NCI-H1436 treated with DMSO at 0.1 percent for 48 hours (cell line): ENCODE measurements around the gene SMAD3.
"Not testable (repeated sequence)": the region's sequence is repeated elsewhere in the genome, so short reads cannot be mapped to it uniquely, and the experiment has no call there.

Experiments
- DNase-seq: peaks from one replicate; lab custom pipeline; 2025; lab: John Stamatoyannopoulos, UW

SMAD3 gene

DNA sequence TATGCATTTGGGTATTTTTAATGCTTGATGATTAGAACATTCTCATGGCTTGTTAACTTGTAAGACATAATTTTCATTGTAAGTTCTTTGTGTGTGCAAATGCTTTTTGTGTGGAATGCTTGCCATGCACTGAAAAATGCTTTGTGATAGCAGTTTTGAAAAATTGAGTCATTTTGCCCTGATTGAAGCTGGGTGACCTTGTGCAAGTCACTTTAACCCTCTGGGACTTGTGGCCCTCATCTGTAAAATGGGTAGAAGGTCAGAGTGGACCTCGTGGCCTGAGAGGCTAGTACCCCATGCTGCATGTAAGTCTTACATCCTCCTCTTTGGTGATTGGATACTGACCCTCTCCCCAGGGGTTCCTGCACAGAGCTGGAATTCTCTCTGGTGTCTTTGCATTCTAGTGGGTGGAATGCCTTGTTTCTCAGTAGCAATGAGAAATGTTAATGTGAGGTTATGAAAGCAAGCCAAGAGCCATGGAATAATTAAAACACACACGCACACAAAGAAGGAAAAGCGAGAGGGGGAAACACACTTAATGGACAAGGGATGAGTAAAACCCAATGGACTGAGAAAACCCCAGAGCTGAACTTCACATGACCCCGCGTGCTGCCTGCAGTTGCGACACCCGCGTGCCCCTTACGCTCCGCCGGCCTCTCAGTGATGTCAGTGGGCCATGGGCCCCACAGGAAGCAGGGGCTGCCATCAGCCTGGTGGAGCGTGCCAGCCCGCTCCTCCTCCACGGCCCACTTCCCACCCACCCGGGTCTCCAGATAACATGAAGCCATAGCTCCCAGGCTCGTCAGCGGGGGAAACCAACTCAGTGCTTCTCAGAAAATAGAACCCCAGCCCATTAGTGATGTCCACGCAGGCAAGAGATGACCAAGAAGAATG lies 44.0 kb downstream of the SMAD3 start:
- DNase-seq = no peak

DNA sequence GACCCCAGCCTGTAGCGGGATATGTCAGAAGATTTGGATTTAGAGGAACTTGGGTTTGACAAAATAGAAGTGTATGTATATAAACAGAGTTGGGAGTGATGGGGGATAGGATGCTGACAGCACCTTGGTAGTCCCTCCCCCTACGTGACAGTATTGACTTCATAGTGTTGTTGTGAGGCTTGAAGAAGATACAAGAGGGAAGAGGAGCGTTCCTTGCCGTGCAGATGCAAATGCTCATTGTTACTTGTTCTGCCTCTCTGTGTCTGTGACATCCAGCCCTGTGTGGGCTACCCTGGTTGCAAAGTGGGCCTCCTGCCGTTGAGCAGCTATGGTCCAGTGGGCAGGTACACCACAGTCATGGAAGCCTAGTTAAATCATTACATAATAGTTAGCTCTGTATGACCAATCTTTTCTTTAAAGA lies 45.0 kb downstream of the SMAD3 start:
- no peak for DNase-seq

DNA sequence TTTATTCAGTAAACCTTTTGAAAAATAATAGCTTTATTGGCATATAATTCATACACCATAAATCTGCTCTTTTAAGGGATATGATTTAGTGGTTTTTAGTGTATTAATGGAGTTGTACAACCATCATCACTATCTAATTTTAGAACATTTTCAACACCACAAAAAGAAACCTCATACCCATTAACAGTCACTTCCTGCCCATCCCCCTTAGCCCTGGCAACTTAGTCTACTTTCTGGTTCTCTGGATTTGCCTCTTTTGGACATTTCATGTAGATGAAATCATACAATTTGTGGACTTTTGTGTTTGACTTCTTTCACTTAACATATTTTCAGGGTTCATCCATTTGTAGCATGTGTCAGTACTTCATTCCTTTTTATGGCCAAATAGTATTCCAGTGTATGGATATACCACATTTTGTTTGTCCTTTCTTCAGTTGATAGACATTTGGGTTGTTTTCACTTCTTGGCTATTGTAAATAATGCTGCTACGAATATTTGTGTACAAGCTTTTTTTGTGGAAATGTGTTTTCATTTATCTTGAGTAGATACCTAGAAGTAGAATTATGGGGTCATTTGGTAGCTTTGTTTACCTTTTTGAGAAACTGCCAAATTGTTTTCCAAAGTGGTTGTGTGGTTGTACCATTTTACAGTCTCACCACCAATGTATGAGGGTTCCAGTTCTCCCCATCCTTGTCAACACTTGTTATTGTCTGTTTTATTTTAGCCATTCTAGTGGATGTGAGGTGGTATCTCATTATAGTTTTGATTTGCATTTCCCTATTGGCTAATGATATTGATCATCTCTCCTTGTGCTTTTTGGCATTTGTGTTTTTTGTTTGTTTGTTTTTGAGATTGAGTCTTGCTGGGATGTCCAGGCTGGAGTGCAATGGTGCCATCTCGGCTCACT lies 45.8 kb downstream of the SMAD3 start:
- no peak for DNase-seq

DNA sequence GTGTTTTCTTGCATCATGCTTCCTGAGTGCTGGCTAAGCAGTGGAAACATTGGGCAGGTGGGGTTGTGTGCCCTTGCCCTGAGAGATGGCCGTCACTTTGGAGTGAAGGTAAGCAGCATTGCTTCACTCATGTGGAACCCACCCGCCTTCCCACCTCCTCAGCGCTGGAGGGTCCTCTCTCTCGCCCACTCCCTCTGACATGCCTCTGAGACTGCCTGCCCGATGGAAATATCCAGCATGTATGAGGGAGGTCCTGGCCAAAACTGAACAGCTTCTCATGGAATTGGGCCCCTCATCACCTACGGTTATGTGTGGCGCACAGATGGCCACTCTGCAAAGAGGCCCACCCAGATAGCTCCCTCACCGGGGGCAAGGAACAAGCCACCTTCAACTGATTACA lies 48.6 kb downstream of the SMAD3 start:
- no peak for DNase-seq

DNA sequence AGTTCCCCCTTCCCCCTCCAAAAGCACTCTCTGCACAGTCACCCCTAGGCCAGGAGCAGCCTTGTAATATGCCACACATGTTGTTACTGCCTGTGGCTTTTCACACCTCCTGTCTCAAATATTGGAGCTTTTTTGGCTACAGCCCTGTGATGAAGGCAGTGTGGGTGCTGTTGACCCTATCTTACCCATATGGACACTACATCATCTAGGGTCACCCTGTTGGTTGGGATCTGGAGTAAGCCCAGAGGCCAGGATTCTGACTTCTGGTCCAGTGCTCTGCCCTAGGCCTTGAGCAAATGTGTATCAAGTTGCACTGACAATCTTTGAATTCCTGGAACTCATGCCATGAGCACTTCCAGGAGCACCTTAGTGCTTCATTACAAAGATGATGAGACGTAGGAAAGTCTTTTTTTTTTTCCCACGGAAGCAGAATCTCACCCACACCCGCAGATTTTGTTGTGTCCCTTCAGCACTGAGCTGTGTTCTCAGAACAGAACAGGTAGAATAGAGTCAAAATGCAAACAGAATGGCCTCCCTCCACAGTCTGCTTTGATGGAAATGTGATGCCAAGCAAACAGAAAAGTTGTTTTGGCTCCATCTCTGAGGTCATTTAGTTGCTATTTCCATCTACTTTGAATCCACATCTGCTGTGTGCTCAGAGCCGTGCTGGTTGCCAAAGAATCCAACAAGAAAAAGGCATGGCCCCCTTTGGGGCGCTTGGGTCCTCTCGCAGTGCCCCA lies 49.6 kb downstream of the SMAD3 start:
- DNase-seq = no peak

DNA sequence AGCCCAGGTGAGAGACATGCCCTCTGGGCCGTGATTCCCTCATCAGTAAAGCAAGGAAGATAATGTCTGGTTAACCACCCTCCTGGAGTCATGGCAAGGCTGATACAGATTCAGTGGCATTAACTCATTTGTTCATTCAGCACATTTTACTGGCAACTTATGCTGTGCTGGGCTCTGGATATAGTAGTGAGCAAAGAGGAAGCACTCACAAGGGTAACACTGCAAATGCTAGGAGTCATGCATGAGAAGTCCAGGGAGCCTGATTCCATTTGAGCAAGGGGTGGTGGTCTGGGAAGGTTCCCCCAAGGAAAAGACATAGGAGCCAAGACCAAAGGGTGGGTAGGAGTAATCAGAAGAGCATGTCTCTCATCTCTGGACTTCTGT lies 50.2 kb downstream of the SMAD3 start:
- no peak for DNase-seq

DNA sequence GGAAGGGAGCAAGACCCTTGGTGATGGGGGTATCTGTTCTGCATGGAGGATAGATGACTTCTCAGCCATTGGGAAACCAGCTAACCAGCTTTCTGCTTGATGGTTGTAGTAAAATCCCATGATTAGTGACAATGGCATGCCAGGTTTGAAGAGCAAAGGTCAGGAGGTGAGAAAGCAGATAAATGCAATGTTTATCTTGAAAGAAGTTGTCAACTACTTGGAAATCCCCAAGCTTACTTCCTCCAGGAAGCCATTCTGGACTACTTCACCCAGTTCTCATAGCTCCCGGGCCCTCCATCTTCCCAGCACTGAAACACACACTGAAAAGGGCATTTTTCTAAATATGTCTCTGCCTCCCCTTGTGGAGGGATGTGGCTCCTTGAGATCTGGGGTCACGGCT lies 51.3 kb downstream of the SMAD3 start:
- DNase-seq = no peak

DNA sequence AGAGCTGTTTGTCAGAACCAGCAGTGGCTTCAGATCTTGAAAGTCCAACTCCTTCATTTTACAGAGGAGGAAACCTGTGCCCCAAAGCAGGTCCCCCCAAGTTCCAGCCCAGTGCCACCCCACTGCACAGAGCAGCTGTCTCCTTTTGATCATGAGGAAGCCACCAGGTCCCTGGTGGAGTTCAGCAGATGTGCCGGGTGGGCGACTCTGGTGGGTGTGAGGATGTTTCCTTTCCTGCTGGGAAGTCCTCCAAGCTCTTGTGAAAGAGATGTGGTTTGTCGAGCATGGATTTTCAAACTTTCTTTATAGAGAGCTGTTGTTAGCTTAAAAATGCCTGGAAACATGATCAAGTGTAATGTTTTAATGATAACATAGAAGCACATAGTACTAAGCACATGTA lies 52.0 kb downstream of the SMAD3 start:
- DNase-seq = no peak

DNA sequence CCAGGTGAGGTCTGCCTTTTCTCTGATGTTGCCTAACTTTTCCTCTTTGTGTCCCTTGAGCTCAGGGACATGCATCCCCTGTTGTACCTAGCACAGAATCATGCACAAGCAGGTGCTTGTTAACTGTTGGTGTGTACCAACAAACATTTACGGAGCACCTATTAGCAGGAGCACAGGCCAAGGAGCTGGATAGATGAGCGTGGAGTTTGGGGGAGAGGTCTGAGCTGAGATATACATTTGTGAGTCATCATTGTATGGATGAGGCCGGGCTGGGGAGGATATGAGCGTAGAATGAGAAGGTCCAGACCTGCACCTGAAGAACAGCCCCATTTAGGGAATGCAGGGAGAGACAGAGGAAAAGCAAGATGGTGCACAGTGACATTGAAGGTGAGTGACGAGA lies 53.4 kb downstream of the SMAD3 start:
- DNase-seq = no peak

DNA sequence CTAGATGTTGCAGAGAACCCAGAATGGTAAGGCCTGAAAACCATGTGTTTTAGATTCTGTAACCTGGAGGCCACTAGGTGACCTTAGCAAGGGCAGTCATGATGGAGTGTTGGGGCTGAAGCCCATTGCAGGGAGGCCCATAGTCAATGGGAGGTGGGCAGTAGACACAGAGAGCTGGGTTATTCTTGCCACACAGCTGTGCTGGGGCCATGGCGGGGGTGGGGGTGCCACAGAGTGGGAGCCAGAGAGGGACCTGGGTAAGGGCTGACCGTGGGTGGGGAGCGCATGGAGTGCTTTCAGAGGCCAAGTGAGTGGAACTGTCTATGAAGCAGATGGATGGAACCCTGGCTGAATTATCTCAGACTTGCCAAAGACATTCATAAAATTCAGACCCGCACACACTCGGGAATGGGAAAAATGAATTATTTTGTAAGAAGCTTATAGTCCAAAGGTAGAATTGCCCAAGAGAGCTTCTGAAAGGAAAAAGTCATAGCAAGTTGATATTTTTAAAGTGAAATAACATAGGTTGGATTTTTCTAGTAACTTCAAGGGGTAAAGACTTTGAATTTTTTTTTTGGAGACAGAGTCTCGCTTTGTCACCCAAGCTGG lies 53.9 kb downstream of the SMAD3 start:
- no peak for DNase-seq

DNA sequence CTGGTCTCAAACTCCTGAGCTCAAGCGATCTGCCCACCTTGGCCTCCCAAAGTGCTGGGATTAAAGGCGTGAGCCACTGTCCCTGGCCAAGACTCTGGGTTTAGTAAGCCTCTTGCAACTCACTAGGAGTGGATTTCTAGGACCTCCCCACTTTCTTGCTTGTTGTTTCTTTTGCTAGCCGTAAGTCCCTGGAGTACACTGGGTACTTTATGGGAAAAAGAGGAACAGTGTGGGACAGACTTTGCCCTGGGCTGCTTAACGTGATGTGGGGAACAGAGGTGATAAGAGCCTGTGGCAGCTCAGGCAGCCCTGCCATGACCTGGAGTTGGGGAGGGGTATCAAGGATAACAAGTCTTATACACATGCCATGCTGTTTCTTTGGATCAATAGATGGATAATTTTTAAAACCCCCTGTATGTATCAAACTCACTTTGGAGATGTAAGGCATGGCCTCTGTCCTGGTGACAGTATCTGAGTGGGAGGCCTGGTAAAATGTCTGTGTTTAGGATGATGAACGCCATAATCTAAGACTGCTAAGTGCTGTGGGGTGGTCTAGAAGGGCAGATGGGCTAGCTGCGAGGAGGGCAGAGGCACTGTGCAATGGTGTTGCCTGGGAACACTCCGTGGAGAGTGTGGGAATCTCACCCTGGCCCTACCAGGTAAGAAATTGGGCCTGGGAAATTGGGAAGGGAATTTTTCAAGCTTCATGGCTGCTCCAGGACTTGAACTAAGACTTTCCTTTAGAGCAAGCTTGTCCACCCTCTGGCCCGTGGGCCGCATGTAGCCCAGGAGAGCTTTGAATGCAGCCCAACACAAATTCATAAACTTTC lies 54.8 kb downstream of the SMAD3 start:
- DNase-seq = no peak

DNA sequence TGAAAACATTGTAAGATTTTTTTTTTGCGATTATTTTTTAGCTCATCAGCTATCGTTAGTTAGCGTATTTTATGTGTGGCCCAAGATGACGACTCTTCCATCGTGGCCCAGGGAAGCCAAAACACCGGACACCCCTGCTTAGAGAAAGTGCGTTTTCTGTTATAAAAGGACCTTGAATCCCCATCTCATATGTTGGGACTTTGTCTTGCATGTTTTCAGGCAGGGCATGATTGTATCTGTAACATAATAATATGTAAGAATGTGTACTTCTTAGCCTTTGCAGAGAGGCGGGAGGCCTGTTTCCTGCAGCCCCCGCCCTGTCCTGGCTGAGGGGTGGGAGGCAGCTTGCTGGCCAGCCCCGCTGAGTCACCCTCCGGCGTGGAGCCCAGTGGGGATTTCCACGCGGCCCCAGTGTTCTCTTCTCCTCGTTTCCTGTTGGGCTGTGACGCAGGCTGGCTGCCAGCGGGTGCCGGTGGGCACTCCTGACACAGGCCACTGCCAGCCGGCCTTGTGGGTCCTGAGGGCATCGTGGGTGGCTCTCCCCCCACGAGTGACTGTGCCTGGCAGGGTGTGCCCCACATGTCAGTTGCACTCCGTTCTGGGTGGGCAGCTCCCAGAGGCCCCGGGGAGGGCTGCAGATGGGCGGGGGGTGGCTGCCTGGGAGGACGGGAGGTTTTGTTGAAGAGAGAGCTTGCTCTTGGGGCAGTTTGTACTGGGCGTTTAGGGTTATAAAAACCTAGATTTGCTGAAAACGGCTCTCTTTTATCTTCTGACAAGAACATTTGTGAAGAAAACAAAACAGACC lies 55.6 kb downstream of the SMAD3 start:
- no peak for DNase-seq

DNA sequence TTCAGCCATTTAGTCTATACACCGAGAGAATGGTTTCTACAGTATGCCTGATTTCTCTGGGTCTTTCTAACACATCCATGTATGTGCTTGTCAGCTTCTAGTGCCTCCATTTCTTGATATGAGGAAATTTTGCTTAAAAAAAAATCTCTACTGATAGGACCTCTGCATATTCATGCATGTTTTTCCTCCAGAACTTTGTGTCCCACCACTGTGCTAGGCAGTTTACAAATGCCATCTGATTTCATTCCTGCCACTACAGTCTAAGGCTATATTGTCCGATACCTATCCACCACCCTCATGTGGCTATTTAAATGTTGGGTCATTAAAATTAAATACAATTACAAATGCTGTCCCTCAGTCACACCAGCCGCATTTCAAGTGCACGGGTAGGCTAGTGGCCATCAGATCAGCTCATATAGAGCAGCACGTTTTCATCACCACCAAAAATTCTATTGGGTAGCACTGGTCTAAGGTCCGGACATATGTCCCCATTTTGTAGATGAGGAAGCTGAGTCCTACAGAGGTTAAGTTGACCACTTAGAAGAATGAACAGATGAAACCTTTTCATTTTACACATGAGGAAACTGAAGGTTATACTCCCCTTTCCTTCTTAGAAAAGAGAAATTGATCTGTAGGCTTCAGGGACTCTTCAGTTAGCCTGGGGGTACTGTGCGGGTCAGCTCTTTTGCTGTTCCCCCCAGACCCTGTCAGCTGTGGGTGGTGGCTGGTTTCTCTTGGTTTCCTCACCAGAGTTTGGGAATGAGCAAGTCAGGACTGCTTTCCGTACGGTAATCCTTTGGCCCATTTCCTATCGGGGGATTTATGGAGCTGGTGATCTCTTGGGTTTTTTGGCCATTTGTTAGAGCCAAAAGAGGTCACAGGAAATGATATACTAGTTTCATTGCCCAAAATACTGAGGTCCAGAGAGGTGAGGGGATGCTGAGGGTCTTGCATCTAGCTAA lies 56.5 kb downstream of the SMAD3 start:
- no peak for DNase-seq

DNA sequence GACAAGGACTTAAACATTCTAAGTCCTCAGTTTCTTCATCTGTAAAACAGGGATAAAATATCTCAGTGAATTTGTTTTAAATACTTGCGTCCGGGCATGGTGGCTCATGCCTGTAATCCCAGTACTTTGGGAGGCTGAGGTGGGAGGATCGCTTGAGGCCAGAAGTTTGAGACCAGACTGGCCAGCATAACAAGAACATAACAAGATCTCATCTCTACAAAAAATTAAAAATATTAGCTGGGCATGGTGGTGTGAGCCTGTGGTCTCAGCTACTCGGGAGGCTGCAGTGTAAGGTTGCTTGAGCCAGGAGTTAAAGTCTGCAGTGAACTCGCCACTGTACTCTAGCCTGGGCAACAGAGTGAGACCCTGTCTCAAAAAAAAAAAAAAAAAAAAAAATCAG lies 57.4 kb downstream of the SMAD3 start:
- not testable (repeated sequence) for DNase-seq

DNA sequence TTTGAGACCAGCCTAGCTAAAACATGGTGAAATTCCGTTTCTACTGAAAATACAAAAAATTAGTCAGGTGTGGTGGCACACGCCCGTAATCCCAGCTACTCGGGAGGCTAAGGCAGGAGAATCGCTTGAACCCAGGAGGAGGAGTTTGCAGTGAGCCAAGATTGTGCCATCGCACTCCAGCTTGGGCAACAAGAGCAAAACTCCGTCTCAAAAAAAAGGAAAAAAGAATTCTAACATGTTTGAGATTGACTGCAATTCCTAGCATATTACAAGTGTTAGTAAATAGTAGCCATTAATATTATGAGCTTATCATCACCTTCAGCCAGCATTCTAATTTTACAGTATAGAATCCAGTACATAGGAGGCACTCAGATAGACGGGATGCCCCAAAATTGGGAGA lies 57.9 kb downstream of the SMAD3 start:
- DNase-seq = not testable (repeated sequence)

DNA sequence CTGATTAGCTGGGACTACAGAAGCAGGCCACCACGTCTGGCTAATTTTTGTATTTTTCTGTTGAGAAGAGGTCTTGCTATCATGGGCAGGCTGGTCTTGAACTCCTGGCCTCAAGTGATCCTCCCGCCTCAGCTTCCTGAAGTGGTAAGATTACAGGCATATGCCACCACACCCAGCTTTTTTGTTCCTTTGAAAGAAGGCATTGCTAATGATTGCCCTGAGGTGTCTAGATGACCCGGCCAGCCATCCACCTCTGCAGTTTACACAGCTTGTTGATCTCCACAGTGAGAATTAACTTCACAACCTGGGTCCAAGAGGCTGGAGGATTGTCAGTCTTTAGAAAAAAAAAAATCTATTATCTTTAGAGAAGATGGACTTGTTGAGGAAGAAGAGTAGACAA lies 58.7 kb downstream of the SMAD3 start:
- DNase-seq = no peak

DNA sequence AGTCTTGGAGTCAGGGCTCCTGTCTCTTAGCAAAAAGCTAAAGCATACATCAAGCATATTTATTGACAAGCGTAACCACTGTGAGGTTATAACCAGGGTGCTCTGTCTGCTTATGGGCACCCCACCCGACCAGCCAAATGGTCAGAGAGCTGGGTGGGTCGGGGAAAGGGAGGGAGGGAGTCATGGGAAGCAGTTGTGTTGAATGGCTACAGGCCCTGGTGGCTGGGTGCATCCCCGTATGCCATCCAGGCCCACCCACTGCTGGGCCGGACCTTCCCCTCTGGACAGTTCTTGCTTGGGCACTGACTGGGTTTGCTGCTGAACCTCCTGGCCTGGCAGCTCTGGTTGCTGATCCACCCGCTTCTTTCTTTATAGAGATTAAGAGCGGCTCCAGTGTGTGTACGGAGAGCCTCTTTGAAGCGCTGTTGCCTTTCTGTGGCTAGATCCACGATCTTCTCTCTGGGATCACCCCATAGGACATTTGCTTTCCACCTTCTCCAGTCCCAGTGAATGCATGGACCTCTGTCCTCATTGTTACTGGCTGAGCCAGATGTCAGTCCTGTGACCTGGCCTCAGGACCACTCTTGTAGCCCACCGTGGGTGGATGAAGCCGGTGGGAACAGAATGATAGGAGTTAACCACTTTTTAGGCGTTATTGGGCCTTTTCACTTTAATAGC lies 59.6 kb downstream of the SMAD3 start:
- DNase-seq = no peak
